H9 (cell line): ENCODE measurements around the gene PNLDC1. TPM values are rescaled to one million over a fixed set of nuclear protein-coding genes. Genes with fewer than 3 reads are reported as not detected.

ENCODE experiments used
- DNase-seq: peaks from one replicate; pipeline ENCODE4 v3.0.0-alpha.2; 2017
- H2AFZ ChIP-seq: one replicate; pipeline ENCODE4 v1.6.1; 2013; ENCODE audit warnings: mild to moderate bottlenecking, low read length, control low read depth, moderate library complexity
- H2AK5ac ChIP-seq: 2 replicates; pipeline ENCODE4 v1.6.1; 2013; ENCODE audit warnings: low read length, control low read depth, mixed read lengths; ENCODE audit not compliant: insufficient read length
- H2BK120ac ChIP-seq: one replicate; pipeline ENCODE4 v1.6.1; 2013; ENCODE audit warnings: low read depth, mild to moderate bottlenecking, low read length, control low read depth, inconsistent platforms; ENCODE audit not compliant: poor library complexity, severe bottlenecking
- H2BK12ac ChIP-seq: 2 replicates; pipeline ENCODE4 v1.6.1; 2013; ENCODE audit warnings: low read length, control low read depth, mixed read lengths, low read depth; ENCODE audit not compliant: insufficient read length
- H2BK15ac ChIP-seq: 2 replicates; pipeline ENCODE4 v1.6.1; 2013; ENCODE audit warnings: low read depth, low read length, control low read depth
- H2BK20ac ChIP-seq: one replicate; pipeline ENCODE4 v1.6.1; 2013; ENCODE audit warnings: low read depth, mild to moderate bottlenecking, low read length, control low read depth, inconsistent platforms; ENCODE audit not compliant: poor library complexity, severe bottlenecking
- H2BK5ac ChIP-seq: 2 replicates; pipeline ENCODE4 v1.6.1; 2013; ENCODE audit warnings: low read length, control low read depth, mixed read lengths; ENCODE audit not compliant: insufficient read length
- H3K14ac ChIP-seq: 2 replicates; pipeline ENCODE4 v1.6.1; 2013; ENCODE audit warnings: low read length, control low read depth; ENCODE audit not compliant: insufficient read depth
- H3K18ac ChIP-seq: 2 replicates; pipeline ENCODE4 v1.6.1; 2013; ENCODE audit warnings: low read depth, mild to moderate bottlenecking, mixed read lengths, low read length, control low read depth; ENCODE audit not compliant: insufficient read length
- H3K23ac ChIP-seq: 2 replicates; pipeline ENCODE4 v1.6.1; 2013; ENCODE audit warnings: low read length, control low read depth, mixed read lengths, low read depth; ENCODE audit not compliant: insufficient read length
- H3K23me2 ChIP-seq: 2 replicates; pipeline ENCODE4 v1.6.1; 2013; ENCODE audit warnings: low read depth, mild to moderate bottlenecking, mixed read lengths, low read length, control low read depth; ENCODE audit not compliant: insufficient read length, poor library complexity, severe bottlenecking
- H3K27ac ChIP-seq: 2 replicates; pipeline ENCODE4 v1.5.1; 2013; ENCODE audit warnings: low read length, control low read depth, mixed read lengths, low read depth; ENCODE audit not compliant: insufficient read length
- H3K27me3 ChIP-seq: 2 replicates; pipeline ENCODE4 v1.6.1; 2013; ENCODE audit warnings: low read length, control low read depth, inconsistent platforms; ENCODE audit not compliant: insufficient read depth
- H3K4ac ChIP-seq: 2 replicates; pipeline ENCODE4 v1.6.1; 2013; ENCODE audit warnings: low read depth, mild to moderate bottlenecking, control low read depth, inconsistent platforms, low read length, moderate library complexity
- H3K4me1 ChIP-seq: 2 replicates; pipeline ENCODE4 v1.6.1; 2013; ENCODE audit warnings: low read length, control low read depth, inconsistent platforms; ENCODE audit not compliant: insufficient read depth
- H3K4me2 ChIP-seq: 2 replicates; pipeline ENCODE4 v1.6.1; 2013; ENCODE audit warnings: low read length, control low read depth, mixed read lengths; ENCODE audit not compliant: insufficient read length, insufficient read depth
- H3K56ac ChIP-seq: 2 replicates; pipeline ENCODE4 v1.6.1; 2013; ENCODE audit warnings: low read depth, mild to moderate bottlenecking, mixed read lengths, low read length, control low read depth; ENCODE audit not compliant: insufficient read length
- H3K79me1 ChIP-seq: 2 replicates; pipeline ENCODE4 v1.6.1; 2013; ENCODE audit warnings: low read depth, mild to moderate bottlenecking, moderate library complexity, low read length, control low read depth, inconsistent platforms; ENCODE audit not compliant: insufficient read depth, poor library complexity, severe bottlenecking
- H3K79me2 ChIP-seq: 2 replicates; pipeline ENCODE4 v1.6.1; 2013; ENCODE audit warnings: low read length, control low read depth, inconsistent platforms; ENCODE audit not compliant: insufficient read depth
- H3K9ac ChIP-seq: 2 replicates; pipeline ENCODE4 v1.6.1; 2013; ENCODE audit warnings: low read length, control low read depth, mixed read lengths; ENCODE audit not compliant: insufficient read length; ENCODE audit errors: extremely low read depth
- H3K9me3 ChIP-seq: one replicate; pipeline ENCODE4 v1.6.1; 2013; ENCODE audit warnings: low read depth, low read length, inconsistent platforms; ENCODE audit not compliant: control insufficient read depth
- H3T11ph ChIP-seq: one replicate; pipeline ENCODE4 v1.6.1; 2013; ENCODE audit warnings: mild to moderate bottlenecking, low read length, control low read depth, inconsistent platforms
- H4K20me1 ChIP-seq: one replicate; pipeline ENCODE4 v1.6.1; 2013; ENCODE audit not compliant: control insufficient read depth, insufficient read length, insufficient read depth
- H4K5ac ChIP-seq: 2 replicates; pipeline ENCODE4 v1.6.1; 2013; ENCODE audit warnings: low read depth, mild to moderate bottlenecking, mixed read lengths, low read length, control low read depth; ENCODE audit not compliant: insufficient read length
- H4K8ac ChIP-seq: replicated peaks from 2 replicates; pipeline ENCODE4 v1.6.1; 2013; ENCODE audit warnings: low read length, control low read depth, mixed read lengths, low read depth; ENCODE audit not compliant: insufficient read length
- H4K91ac ChIP-seq: 2 replicates; pipeline ENCODE4 v1.6.1; 2013; ENCODE audit warnings: low read depth, mild to moderate bottlenecking, moderate library complexity, mixed read lengths, low read length, control low read depth; ENCODE audit not compliant: insufficient read length
- H3K27ac Mint-ChIP-seq, 3 experiments: 2 replicates in 2 of 3; 3 replicates in 1 of 3; pipeline ENCODE4 v1.8.0; 2020 to 2021; ENCODE audit warnings: mixed read lengths in 3 of 3, mild to moderate bottlenecking in 1 of 3, moderate library complexity in 1 of 3
- H3K27me3 Mint-ChIP-seq: 2 replicates; pipeline ENCODE4 v1.8.0; 2021; ENCODE audit warnings: low read depth, mild to moderate bottlenecking, moderate library complexity, mixed read lengths
- H3K36me3 Mint-ChIP-seq, 3 experiments: 2 replicates in 2 of 3; 3 replicates in 1 of 3; pipeline ENCODE4 v1.8.0; 2020 to 2021; ENCODE audit warnings: low read depth in 3 of 3, mixed read lengths in 3 of 3; ENCODE audit not compliant: insufficient read depth in 1 of 3
- H3K4me1 Mint-ChIP-seq, 2 experiments: 2 replicates each; pipeline ENCODE4 v1.8.0; 2020; ENCODE audit warnings: mixed read lengths in 2 of 2
- H3K4me3 Mint-ChIP-seq, 2 experiments: 2 replicates in 1 of 2; 3 replicates in 1 of 2; pipeline ENCODE4 v1.8.0; 2020 to 2021; ENCODE audit warnings: mild to moderate bottlenecking in 2 of 2, mixed read lengths in 2 of 2, moderate library complexity in 1 of 2
- H3K9me3 Mint-ChIP-seq, 2 experiments: 2 replicates in 1 of 2; 3 replicates in 1 of 2; pipeline ENCODE4 v1.8.0; 2020; ENCODE audit warnings: mild to moderate bottlenecking in 2 of 2, mixed read lengths in 2 of 2, moderate library complexity in 1 of 2
- WGBS: extraction: QIAGEN DNeasy Blood & Tissue Kit; methylation state at CpG from one replicate; pipeline ENCODE4 v1.1.7; 2013; ENCODE audit warnings: missing lambda C conversion rate, low lambda C conversion rate, mixed read lengths; ENCODE audit not compliant: insufficient read length; ENCODE audit errors: extremely low coverage; 5-methylcytosine and 5-hydroxymethylcytosine counted together
- total RNA-seq: library from RNA; stranded (reverse); gene quantifications from 2 replicates; pipeline ENCODE4 v1.2.1, GENCODE V29; 2021
- TF ChIP-seq, protein P1 (sequence below): fragments of 200-600 bp; sonication (generic); conservative IDR thresholded peaks from 3 replicates; pipeline ENCODE4 v1.8.0; 2021; ENCODE audit warnings: antibody characterized with exemption, mild to moderate bottlenecking

The PNLDC1 gene
- total RNA-seq, 1 experiment from 2014 or later, result not detected

DNA sequence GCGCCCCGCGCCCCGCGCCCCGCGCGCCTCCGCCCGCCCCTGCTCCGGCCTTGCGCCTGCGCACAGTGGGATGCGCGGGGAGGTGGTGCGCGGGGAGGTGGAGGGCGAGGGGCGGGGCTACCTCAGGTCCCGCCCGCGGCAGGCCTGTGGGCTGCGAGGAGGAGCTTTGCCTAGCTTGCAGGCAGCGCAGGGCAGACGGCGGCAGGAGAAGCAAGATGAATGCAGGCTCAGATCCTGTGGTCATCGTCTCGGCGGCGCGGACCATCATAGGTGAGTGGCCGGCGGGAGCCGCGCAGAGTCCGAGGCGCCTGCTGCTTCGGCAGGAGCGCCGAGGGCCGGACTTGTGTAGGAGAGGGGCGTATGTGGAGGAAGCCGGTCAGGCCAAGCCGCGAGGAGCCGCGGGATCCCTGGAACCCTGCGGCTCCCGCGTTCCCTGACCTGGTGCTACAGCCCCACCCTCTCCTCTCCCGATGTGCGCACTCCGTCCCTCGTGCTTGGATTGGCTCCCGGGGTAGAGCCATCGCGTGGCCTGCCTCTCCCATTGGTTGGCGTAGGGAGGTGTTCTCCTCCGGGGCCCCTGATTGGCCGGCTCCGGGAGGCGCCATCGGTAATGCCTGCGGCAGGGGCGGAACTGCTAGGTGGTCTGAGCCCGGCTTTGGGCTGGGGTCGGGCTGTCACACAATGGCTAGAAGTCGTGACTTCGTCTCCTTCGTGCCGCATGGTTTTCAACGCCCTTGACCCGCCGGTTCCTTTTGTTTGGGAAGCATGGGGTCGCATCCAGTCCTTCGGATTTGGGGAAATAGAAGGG is 38.0 kb upstream of the PNLDC1 start, which contains the start of gene ACAT2:
Gene ACAT2 (plus strand): TSS at position 173 of the 808 bp plus-strand sequence. CDS start 43 bp downstream, at position 216.
- Histone ChIP-seq H2BK5ac (peak within 1 kb of the TSS; percentile 49), H2BK15ac (no peak within 1 kb of the TSS), H3K27me3 (no peaks in the 10 kb centered on the region; the same call in 1 of the 2 replicates), H4K20me1 (peaks cover 2% of the 10 kb centered on the region), H4K91ac (no peak within 1 kb of the TSS), H3K79me2 (peaks cover 3% of the 10 kb centered on the region; the same call in 1 of the 2 replicates), H3K4me2 (peak within 1 kb of the TSS; percentile 91), H4K5ac (no peak within 1 kb of the TSS), H2BK120ac (no peak within 1 kb of the TSS), H3K4ac (no peak within 1 kb of the TSS), H4K8ac (no peak within 1 kb of the TSS), H3K27ac (peak within 1 kb of the TSS; percentile 67), H3K14ac (peak within 1 kb of the TSS; percentile 88), H3K56ac (no peak within 1 kb of the TSS), H3K4me1 (peaks cover 2% of the 10 kb centered on the region; the same call in 1 of the 2 replicates), H3K23me2 (peaks cover 15% of the 10 kb centered on the region), H3K9me3 (no peaks in the 10 kb centered on the region), H2AK5ac (no peak within 1 kb of the TSS), H3K9ac (peak within 1 kb of the TSS; percentile 83), H3K79me1 (peaks cover 3% of the 10 kb centered on the region), H3T11ph (no peak within 1 kb of the TSS), H2AFZ (no peak within 1 kb of the TSS), H2BK12ac (no peak within 1 kb of the TSS), H3K23ac (no peak within 1 kb of the TSS), H2BK20ac (no peak within 1 kb of the TSS), H3K18ac (peak within 1 kb of the TSS; percentile 92)
- H3K36me3 Mint-ChIP-seq, result peaks cover 43 to 61% (median 53%) of the 10 kb centered on the region in 3 experiments
- H3K4me1 Mint-ChIP-seq, result peaks cover 32 to 33% of the 10 kb centered on the region in 2 experiments
- H3K27me3 Mint-ChIP-seq, result no peaks in the 10 kb centered on the region
- DNase-seq, result peak; percentile 98
- no peaks in the 10 kb centered on the region; a peak in 1 of 5 replicates for H3K9me3 Mint-ChIP-seq
- peak within 1 kb of the TSS; percentile 97 to 99 (median 98) for H3K27ac Mint-ChIP-seq
- WGBS, result no CpG with 5 or more reads among the region's 76 CpGs
- H3K4me3 Mint-ChIP-seq, result peak within 1 kb of the TSS; percentile 85 to 93
- TF ChIP-seq, protein P1, sequence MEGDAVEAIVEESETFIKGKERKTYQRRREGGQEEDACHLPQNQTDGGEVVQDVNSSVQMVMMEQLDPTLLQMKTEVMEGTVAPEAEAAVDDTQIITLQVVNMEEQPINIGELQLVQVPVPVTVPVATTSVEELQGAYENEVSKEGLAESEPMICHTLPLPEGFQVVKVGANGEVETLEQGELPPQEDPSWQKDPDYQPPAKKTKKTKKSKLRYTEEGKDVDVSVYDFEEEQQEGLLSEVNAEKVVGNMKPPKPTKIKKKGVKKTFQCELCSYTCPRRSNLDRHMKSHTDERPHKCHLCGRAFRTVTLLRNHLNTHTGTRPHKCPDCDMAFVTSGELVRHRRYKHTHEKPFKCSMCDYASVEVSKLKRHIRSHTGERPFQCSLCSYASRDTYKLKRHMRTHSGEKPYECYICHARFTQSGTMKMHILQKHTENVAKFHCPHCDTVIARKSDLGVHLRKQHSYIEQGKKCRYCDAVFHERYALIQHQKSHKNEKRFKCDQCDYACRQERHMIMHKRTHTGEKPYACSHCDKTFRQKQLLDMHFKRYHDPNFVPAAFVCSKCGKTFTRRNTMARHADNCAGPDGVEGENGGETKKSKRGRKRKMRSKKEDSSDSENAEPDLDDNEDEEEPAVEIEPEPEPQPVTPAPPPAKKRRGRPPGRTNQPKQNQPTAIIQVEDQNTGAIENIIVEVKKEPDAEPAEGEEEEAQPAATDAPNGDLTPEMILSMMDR, result no peak
